ENCODE data around the gene BRSK2. TPM values are rescaled to one million over a fixed set of nuclear protein-coding genes. Genes with fewer than 3 reads are reported as not detected.

The BRSK2 gene
- total RNA-seq, 1 donor from 2014 or later = 1.7 TPM

- H3K9me3 Mint-ChIP-seq (ENCODE audit: unreplicated experiment) = no peaks in the 10 kb centered on the region
- peaks cover 6% of the 10 kb centered on the region for H3K27me3 Mint-ChIP-seq (ENCODE audit: unreplicated experiment)
- H3K4me3 Mint-ChIP-seq (ENCODE audit: unreplicated experiment) = no peak overlapping the region
- H3K36me3 Mint-ChIP-seq (ENCODE audit: unreplicated experiment) = no peaks in the 10 kb centered on the region
- no peak for DNase-seq (ENCODE audit: extremely low spot score, unreplicated experiment)
- TF ChIP-seq, protein P1, sequence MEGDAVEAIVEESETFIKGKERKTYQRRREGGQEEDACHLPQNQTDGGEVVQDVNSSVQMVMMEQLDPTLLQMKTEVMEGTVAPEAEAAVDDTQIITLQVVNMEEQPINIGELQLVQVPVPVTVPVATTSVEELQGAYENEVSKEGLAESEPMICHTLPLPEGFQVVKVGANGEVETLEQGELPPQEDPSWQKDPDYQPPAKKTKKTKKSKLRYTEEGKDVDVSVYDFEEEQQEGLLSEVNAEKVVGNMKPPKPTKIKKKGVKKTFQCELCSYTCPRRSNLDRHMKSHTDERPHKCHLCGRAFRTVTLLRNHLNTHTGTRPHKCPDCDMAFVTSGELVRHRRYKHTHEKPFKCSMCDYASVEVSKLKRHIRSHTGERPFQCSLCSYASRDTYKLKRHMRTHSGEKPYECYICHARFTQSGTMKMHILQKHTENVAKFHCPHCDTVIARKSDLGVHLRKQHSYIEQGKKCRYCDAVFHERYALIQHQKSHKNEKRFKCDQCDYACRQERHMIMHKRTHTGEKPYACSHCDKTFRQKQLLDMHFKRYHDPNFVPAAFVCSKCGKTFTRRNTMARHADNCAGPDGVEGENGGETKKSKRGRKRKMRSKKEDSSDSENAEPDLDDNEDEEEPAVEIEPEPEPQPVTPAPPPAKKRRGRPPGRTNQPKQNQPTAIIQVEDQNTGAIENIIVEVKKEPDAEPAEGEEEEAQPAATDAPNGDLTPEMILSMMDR (IDR thresholded peaks at IDR 0.05) = no peak
- H3K4me1 Mint-ChIP-seq (ENCODE audit: unreplicated experiment) = no peaks in the 10 kb centered on the region
- no peak overlapping the region for H3K27ac Mint-ChIP-seq (ENCODE audit: unreplicated experiment)
Observed at GRCh38 chr11:1348146-1348795, 41.5 kb upstream of the BRSK2 start.

GRCh38 chr11:1348796-1349326, 40.9 kb upstream of the BRSK2 start:
- Mint-ChIP-seq H3K9me3 (ENCODE audit: unreplicated experiment) (no peaks in the 10 kb centered on the region), H3K4me1 (ENCODE audit: unreplicated experiment) (no peaks in the 10 kb centered on the region), H3K4me3 (ENCODE audit: unreplicated experiment) (no peak overlapping the region), H3K27ac (ENCODE audit: unreplicated experiment) (no peak overlapping the region), H3K27me3 (ENCODE audit: unreplicated experiment) (peaks cover 6% of the 10 kb centered on the region), H3K36me3 (ENCODE audit: unreplicated experiment) (no peaks in the 10 kb centered on the region)
- TF ChIP-seq, protein P1 (IDR thresholded peaks at IDR 0.05) = no peak
- DNase-seq (ENCODE audit: extremely low spot score, unreplicated experiment) = no peak

DNA sequence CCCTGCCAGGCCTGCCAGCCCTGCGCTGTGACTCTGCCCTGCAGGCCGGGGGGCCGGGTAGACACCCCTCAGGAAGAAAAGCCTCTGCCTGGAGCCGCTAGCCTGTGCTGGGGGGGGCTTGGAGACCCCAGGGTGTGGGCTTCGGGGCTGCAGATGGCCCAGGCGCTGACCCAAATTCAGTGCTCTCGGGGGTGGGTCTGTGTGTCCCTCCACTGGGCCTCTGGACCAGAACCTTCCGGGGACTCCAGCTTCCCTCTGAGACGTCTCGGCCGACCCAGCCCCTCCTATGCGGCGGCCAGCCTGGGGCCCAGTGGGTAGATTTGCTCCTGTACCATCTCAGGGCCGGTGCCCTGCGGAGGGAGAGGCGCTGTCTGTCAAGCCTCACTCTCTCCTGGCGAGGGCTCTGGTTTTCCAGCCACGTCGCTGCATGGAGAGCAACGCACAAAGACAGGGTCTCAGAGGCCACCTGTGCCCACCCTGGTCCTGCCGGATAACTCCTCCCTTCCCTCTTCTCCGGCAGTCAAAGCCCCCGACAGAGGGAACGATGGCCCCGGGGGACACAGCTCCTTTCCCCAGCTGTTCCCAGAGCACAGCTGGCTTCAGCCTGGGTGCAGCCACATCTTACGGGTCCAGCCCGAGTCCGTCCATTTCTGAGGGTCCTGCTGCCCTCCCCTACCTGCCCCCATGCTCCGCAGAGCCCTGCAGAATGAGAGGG, 40.2 kb upstream of the BRSK2 start:
- H3K27me3 Mint-ChIP-seq (ENCODE audit: unreplicated experiment) = peaks cover 7% of the 10 kb centered on the region
- no peaks in the 10 kb centered on the region for H3K4me1 Mint-ChIP-seq (ENCODE audit: unreplicated experiment)
- DNase-seq (ENCODE audit: extremely low spot score, unreplicated experiment) = no peak
- H3K4me3 Mint-ChIP-seq (ENCODE audit: unreplicated experiment) = no peak overlapping the region
- H3K27ac Mint-ChIP-seq (ENCODE audit: unreplicated experiment) = no peak overlapping the region
- no peaks in the 10 kb centered on the region for H3K36me3 Mint-ChIP-seq (ENCODE audit: unreplicated experiment)
- TF ChIP-seq, protein P1 (IDR thresholded peaks at IDR 0.05) = no peak
- H3K9me3 Mint-ChIP-seq (ENCODE audit: unreplicated experiment) = no peaks in the 10 kb centered on the region

DNA sequence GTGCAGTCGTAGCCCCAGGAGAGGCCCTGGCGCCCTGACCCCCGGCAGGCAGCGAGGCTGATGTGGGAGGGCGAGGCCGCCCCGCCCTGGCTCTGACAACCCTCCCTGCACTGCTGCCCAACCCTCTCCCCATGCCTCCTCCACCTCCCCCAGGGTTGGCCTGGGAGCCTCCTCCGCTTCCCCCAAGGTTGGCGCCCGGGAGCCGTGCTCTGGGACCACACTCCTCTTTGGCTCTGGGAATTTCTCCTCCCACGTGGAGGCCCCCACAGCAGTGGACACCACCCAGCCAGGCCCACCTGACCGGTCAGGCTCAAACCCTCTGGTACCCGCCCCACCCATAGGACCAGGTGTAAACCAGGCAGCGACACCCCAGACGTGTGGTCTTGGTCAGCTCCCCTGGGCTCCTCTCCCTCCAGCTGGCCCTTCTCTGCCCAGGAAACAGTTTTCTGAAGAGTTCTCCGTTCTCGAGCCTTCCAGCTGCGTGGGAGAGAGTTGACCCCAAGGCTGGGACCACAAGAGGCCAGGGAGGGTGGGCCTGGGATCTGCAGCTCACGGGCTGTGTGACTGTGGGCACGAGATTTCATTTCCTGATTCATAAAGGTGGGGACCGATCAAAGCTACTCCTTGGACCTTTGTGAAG, 39.5 kb upstream of the BRSK2 start:
- Mint-ChIP-seq H3K9me3 (ENCODE audit: unreplicated experiment) (no peaks in the 10 kb centered on the region), H3K27me3 (ENCODE audit: unreplicated experiment) (peaks cover 9% of the 10 kb centered on the region), H3K36me3 (ENCODE audit: unreplicated experiment) (no peaks in the 10 kb centered on the region), H3K27ac (ENCODE audit: unreplicated experiment) (no peak overlapping the region), H3K4me3 (ENCODE audit: unreplicated experiment) (no peak overlapping the region), H3K4me1 (ENCODE audit: unreplicated experiment) (no peaks in the 10 kb centered on the region)
- TF ChIP-seq, protein P1 (IDR thresholded peaks at IDR 0.05) = no peak
- no peak for DNase-seq (ENCODE audit: extremely low spot score, unreplicated experiment)

Data from osteocyte (in vitro differentiated cells).